ENCODE results near the gene ITGB4.
A peak's percentile ranks its signal among the peaks of the same experiment; 100 is the strongest.

DNA sequence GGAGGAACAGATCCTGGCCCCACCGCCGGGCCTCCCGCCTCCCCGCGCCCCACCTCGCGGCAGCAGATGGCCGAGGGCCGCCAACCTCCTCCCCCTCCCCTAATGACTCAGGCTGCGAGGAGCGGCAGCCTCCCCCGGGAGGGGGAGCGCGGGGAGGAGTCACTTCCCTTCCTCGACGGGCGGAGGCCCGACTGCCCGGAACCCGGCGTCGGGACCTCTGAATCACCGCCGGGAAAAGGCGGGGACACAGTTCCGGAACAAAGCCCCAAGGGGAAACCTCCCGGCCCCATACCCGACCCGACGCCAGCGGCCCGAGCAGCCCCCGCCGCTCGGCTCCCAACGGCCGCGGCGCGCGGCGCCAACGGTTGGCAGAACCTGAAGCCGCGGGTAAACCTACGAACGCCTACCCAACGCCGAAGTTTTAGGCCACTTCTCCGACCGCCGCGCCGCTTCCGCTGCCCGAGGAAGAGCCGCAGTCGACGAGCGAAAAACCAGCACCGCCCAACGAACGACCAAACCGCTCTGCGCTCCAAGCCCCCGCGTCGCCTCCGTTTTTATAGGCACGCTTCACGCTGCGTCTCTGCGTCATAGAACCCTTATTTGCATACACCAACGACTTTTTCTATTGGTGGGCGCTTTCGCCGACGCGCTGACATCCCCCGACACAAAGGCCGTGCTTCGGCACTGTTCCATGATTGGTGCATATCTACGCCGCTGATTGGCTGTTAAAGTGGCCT, 58.2 kb downstream of the ITGB4 start:
- peak; percentile 98 for TF ChIP-seq RFXAP (CRISPR knock-in tag; IDR thresholded peaks at IDR 0.05; ENCODE audit: borderline replicate concordance)
- TF ChIP-seq RFX1 (IDR thresholded peaks at IDR 0.05): no peak
- TF ChIP-seq NFE2L1 (CRISPR knock-in tag; IDR thresholded peaks at IDR 0.05; ENCODE audit: borderline replicate concordance): peak; percentile 75; the same call in 1 of the 2 replicates
- TF ChIP-seq ZFY (CRISPR knock-in tag; IDR thresholded peaks at IDR 0.05): peak; percentile 92
- no peak for TF ChIP-seq SP1 (IDR thresholded peaks at IDR 0.05)
- peak; percentile 76; the same call in 1 of the 2 replicates for TF ChIP-seq SP1 (CRISPR knock-in tag; IDR thresholded peaks at IDR 0.05)
